Neural progenitor cell (in vitro differentiated cells): ENCODE results near the gene SLC2A5. TPM values are rescaled to one million over a fixed set of nuclear protein-coding genes. Genes with fewer than 3 reads are reported as not detected.
"Not testable (repeated sequence)": the region's sequence is repeated elsewhere in the genome, so short reads cannot be mapped to it uniquely, and the experiment has no call there.

Experiments used
- DNase-seq: peaks from one replicate; pipeline ENCODE4 v3.0.0-alpha.2; 2016; ENCODE audit warnings: low spot score
- H2AFZ ChIP-seq: fragments of 200-600 bp; sonication (generic); replicated peaks from 2 replicates; pipeline ENCODE4 v1.6.1; 2016; ENCODE audit warnings: antibody characterized with exemption
- H3F3A ChIP-seq: fragments of 200-600 bp; sonication (generic); 2 replicates; pipeline ENCODE4 v1.6.1; 2016; ENCODE audit warnings: antibody characterized with exemption, low read depth
- H3K27ac ChIP-seq: fragments of 200-600 bp; sonication (generic); 2 replicates; pipeline ENCODE4 v1.5.1; 2016; ENCODE audit warnings: mild to moderate bottlenecking
- H3K27me3 ChIP-seq: fragments of 200-600 bp; sonication (generic); 2 replicates; pipeline ENCODE4 v1.6.1; 2016; ENCODE audit warnings: mild to moderate bottlenecking, moderate library complexity
- H3K36me3 ChIP-seq: fragments of 200-600 bp; sonication (generic); 2 replicates; pipeline ENCODE4 v1.5.1; 2016
- H3K4me1 ChIP-seq: fragments of 200-600 bp; sonication (generic); 2 replicates; pipeline ENCODE4 v1.6.1; 2016; ENCODE audit warnings: mixed run types
- H3K4me2 ChIP-seq: fragments of 200-600 bp; sonication (generic); 2 replicates; pipeline ENCODE4 v1.6.1; 2016
- H3K4me3 ChIP-seq: fragments of 200-600 bp; sonication (generic); 2 replicates; pipeline ENCODE4 v1.5.1; 2016
- H3K79me2 ChIP-seq: fragments of 200-600 bp; sonication (generic); 2 replicates; pipeline ENCODE4 v1.6.1; 2016; ENCODE audit warnings: low read depth
- H3K9ac ChIP-seq: fragments of 200-600 bp; sonication (generic); 2 replicates; pipeline ENCODE4 v1.6.1; 2016
- H3K9me3 ChIP-seq: fragments of 200-600 bp; sonication (generic); 2 replicates; pipeline ENCODE4 v1.5.1; 2016; ENCODE audit warnings: low read depth
- H4K20me1 ChIP-seq: fragments of 200-600 bp; sonication (generic); 2 replicates; pipeline ENCODE4 v1.6.1; 2016; ENCODE audit warnings: low read depth
- H3K27ac Mint-ChIP-seq: 3 replicates; pipeline ENCODE4 v1.8.0; 2021; ENCODE audit warnings: mixed read lengths
- H3K27me3 Mint-ChIP-seq: 2 replicates; pipeline ENCODE4 v1.8.0; 2022; ENCODE audit warnings: low read depth, mild to moderate bottlenecking, inconsistent platforms, moderate library complexity, mixed read lengths; ENCODE audit not compliant: insufficient read depth
- H3K36me3 Mint-ChIP-seq: 3 replicates; pipeline ENCODE4 v1.8.0; 2021; ENCODE audit warnings: mixed read lengths
- H3K4me1 Mint-ChIP-seq: 3 replicates; pipeline ENCODE4 v1.8.0; 2021; ENCODE audit warnings: mixed read lengths
- H3K4me3 Mint-ChIP-seq: 3 replicates; pipeline ENCODE4 v1.8.0; 2021; ENCODE audit warnings: mild to moderate bottlenecking, moderate library complexity, mixed read lengths
- H3K9me3 Mint-ChIP-seq: 3 replicates; pipeline ENCODE4 v1.8.0; 2020; ENCODE audit warnings: mixed read lengths
- CTCF ChIP-seq: fragments of 200-600 bp; sonication (generic); IDR thresholded peaks from 2 replicates; pipeline ENCODE4 v1.5.1; 2017; ENCODE audit warnings: antibody characterized with exemption, mild to moderate bottlenecking
- EZH2 ChIP-seq: fragments of 200-600 bp; sonication (generic); IDR thresholded peaks from 2 replicates; pipeline ENCODE4 v1.6.1; 2017; ENCODE audit warnings: antibody characterized with exemption, mild to moderate bottlenecking, moderate library complexity
- EZH2phosphoT487 ChIP-seq: fragments of 200-600 bp; sonication (generic); IDR thresholded peaks from 2 replicates; pipeline ENCODE4 v1.6.1; 2017; ENCODE audit warnings: antibody characterized with exemption
- total RNA-seq: library from RNA; depleted of rRNA; stranded (reverse); fragments of >200 nt; gene quantifications from 2 replicates; pipeline ENCODE4 v1.2.3, GENCODE V29; 2015; ENCODE audit warnings: low replicate concordance

Gene SLC2A5
- total RNA-seq, 1 donor from 2014 or later, result not detected

DNA sequence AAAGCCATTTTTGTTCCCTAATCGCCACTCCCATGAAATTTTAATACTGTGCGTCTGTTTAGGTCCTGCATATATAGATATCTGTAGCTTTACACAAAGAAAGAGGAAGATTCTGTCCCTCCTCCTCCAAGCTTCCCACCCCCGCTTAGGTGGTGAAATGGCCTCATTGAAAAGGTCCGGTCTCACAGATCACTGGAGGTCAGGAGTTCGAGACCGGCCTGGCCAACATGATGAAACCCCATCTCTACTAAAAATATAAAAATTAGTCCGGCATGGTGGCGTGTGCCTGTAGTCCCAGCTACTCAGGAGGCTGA is 64.1 kb downstream of the SLC2A5 start:
- Histone ChIP-seq H3K9me3 (no peaks in the 10 kb centered on the region), H2AFZ (no peak overlapping the region), H3K27me3 (no peaks in the 10 kb centered on the region), H3F3A (peaks cover 10% of the 10 kb centered on the region), H3K4me3 (no peak overlapping the region), H3K4me2 (no peak overlapping the region), H3K79me2 (no peaks in the 10 kb centered on the region), H3K36me3 (no peaks in the 10 kb centered on the region), H3K9ac (no peak overlapping the region), H4K20me1 (no peaks in the 10 kb centered on the region), H3K27ac (no peak overlapping the region), H3K4me1 (peaks cover 5% of the 10 kb centered on the region)
- Mint-ChIP-seq H3K36me3 (no peaks in the 10 kb centered on the region), H3K27me3 (peaks cover 14% of the 10 kb centered on the region), H3K4me3 (no peak overlapping the region), H3K27ac (no peak overlapping the region), H3K9me3 (no peaks in the 10 kb centered on the region), H3K4me1 (peaks cover 26% of the 10 kb centered on the region)
- DNase-seq, result no peak
- TF ChIP-seq EZH2, result no peak
- no peak for TF ChIP-seq EZH2phosphoT487
- TF ChIP-seq CTCF, result no peak

DNA sequence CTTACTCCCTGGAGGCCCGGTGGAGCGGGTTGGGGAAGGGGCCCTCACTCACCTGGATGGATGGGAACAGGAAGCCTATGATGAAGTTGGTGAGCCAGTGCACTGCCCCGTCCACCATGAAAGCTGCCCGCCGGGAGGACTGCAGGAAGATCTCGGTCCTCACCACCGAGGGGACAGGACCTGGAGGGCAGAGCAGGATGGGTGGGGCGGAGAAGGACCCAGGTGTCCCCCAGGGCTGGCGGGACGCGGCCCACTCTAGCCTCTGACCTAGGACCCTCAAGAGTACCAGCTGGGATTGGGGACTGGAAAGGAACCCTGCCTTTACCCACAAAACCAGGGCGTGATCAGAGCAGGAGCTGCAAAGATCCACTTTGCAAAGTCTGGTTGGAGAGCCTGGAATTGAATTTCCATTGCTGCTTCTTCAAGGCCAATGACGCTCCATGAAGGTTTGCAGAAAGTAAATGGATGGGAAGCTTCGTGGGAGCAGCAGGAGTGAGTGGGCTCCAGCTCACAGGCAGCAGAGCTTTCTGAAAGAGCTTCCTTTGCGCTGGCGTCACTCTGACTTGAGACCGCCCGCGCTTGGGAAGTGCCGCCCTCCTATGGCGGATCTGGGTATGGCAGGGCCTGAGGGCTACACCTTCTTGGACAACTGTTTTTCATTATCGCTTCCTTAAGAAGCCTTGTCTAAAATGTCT is 64.6 kb downstream of the SLC2A5 start:
- no peak overlapping the region for H3K4me2 ChIP-seq
- H3K4me3 Mint-ChIP-seq, result no peak overlapping the region
- no peaks in the 10 kb centered on the region for H3K27me3 ChIP-seq
- no peak overlapping the region for H3K4me3 ChIP-seq
- peaks cover 14% of the 10 kb centered on the region for H3K27me3 Mint-ChIP-seq
- H3K79me2 ChIP-seq, result no peaks in the 10 kb centered on the region
- H4K20me1 ChIP-seq, result no peaks in the 10 kb centered on the region
- TF ChIP-seq CTCF (peak; percentile 92), EZH2 (no peak)
- no peaks in the 10 kb centered on the region for H3K36me3 Mint-ChIP-seq
- H3K27ac Mint-ChIP-seq, result peak overlapping the region; percentile 69
- H3K9me3 ChIP-seq, result no peaks in the 10 kb centered on the region
- peaks cover 10% of the 10 kb centered on the region for H3F3A ChIP-seq
- DNase-seq, result peak; percentile 88
- H3K4me1 Mint-ChIP-seq, result peaks cover 26% of the 10 kb centered on the region
- H3K27ac ChIP-seq, result no peak overlapping the region
- H2AFZ ChIP-seq, result peak overlapping the region; percentile 88
- H3K9me3 Mint-ChIP-seq, result no peaks in the 10 kb centered on the region
- no peak overlapping the region for H3K9ac ChIP-seq
- H3K4me1 ChIP-seq, result peaks cover 5% of the 10 kb centered on the region
- no peaks in the 10 kb centered on the region for H3K36me3 ChIP-seq

DNA sequence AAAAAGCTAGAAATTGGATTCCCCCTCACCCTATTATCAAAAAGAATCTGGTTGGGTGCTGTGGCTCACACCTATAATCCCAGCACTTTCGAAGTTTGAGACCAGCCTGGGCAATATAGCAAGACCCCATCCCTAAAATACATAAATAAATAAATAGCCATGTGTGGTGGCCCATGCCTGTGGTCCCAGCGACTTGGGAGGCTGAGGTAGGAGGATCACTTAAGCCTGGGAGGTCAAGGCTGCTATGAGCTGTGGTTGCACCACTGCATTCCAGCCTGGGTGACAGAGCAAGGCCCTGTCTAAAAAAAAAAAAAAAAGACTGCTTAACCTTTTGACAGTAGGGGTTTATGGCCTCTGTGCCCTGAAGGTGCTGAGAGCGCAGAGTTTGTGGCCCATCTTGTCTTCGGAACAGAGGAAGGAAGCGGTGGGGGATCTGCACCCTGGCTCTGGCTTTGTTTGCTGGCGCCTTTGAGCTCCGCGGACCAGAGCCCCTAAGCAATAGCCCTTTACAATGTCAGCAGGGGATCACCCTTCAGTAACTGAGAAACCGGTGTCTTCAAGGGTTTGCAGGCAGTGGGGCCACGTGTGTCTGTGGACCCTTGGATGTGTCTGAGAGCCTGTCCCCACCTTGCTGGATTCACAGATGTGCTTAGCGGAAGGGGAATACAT is 65.3 kb downstream of the SLC2A5 start:
- Histone ChIP-seq H3K4me3 (no peak overlapping the region), H3K27me3 (no peaks in the 10 kb centered on the region), H3K79me2 (no peaks in the 10 kb centered on the region), H3K9me3 (no peaks in the 10 kb centered on the region), H3F3A (peaks cover 10% of the 10 kb centered on the region), H2AFZ (peak overlapping the region; percentile 88), H3K9ac (no peak overlapping the region), H3K4me1 (peaks cover 5% of the 10 kb centered on the region), H3K4me2 (no peak overlapping the region), H3K27ac (no peak overlapping the region), H3K36me3 (no peaks in the 10 kb centered on the region), H4K20me1 (no peaks in the 10 kb centered on the region)
- Mint-ChIP-seq H3K27me3 (peaks cover 15% of the 10 kb centered on the region), H3K4me1 (peaks cover 26% of the 10 kb centered on the region), H3K9me3 (no peaks in the 10 kb centered on the region), H3K27ac (peak overlapping the region; percentile 69), H3K4me3 (no peak overlapping the region), H3K36me3 (no peaks in the 10 kb centered on the region)
- DNase-seq, result no peak
- TF ChIP-seq EZH2phosphoT487, result no peak

DNA sequence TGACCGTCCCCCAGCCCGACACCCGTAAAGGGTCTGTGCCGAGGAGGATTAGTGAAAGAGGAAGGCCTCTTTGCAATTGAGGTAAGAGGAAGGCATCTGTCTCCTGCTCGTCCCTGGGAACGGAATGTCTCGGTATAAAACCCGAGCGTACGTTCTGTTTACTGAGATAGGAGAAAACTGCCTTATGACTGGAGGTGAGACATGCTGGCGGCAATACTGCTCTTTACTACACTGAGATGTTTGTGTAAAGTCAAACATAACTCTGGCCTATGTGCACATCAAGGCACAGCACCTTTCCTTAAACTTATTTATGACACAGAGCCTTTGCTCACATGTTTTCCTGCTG is 67.2 kb downstream of the SLC2A5 start:
- H2AFZ ChIP-seq, H3K4me1 ChIP-seq, H3K9me3 ChIP-seq, H3K9ac ChIP-seq, H3K27me3 ChIP-seq, H3K27ac ChIP-seq, H3K4me3 ChIP-seq, H3K4me3 Mint-ChIP-seq, H3K79me2 ChIP-seq, H3F3A ChIP-seq, H3K36me3 ChIP-seq, H3K9me3 Mint-ChIP-seq, H3K4me2 ChIP-seq, H3K36me3 Mint-ChIP-seq, H4K20me1 ChIP-seq, DNase-seq: not testable (repeated sequence)
- H3K4me1 Mint-ChIP-seq, result peaks cover 26% of the 10 kb centered on the region
- peaks cover 11% of the 10 kb centered on the region for H3K27me3 Mint-ChIP-seq
- peak overlapping the region; percentile 30 for H3K27ac Mint-ChIP-seq

DNA sequence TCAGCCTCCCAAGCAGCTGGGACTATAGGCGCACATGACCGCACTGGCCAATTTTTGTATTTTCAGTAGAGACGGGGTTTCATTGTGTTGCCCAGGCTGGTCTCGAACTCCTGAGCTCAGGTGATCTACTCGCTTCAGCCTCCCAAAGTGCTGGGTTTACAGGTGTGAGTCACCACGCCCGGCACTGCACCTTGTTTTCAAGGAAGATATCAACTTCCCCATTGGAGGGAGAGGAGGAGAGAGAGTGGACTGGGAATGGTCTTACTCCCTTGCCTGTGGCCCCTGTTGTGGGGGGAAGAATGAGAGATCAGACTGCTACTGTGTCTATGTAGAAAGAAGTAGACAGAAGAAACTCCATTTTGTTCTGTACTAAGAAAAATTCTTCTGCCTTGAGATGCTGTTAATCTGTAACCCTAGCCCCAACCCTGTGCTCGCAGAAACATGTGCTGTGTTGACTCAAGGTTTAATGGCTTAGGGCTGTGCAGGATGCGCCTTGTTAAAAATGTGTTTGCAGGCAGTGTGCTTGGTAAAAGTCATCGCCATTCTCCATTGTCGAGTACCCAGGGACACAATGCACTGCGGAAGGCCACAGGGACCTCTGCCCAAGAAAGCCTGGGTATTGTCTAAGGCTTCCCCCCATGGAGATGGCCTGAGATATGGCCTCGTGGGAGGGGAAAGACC is 67.8 kb downstream of the SLC2A5 start:
- not testable (repeated sequence) for H3K27me3 ChIP-seq, H3K9ac ChIP-seq, H3K79me2 ChIP-seq, H3F3A ChIP-seq, H4K20me1 ChIP-seq, H3K4me3 Mint-ChIP-seq, H3K36me3 Mint-ChIP-seq, H3K27ac Mint-ChIP-seq, H3K4me2 ChIP-seq, H3K36me3 ChIP-seq, H3K4me1 ChIP-seq, H3K27ac ChIP-seq, H3K4me3 ChIP-seq, H2AFZ ChIP-seq, DNase-seq, H3K9me3 ChIP-seq, H3K27me3 Mint-ChIP-seq, H3K9me3 Mint-ChIP-seq
- H3K4me1 Mint-ChIP-seq, result peaks cover 26% of the 10 kb centered on the region

DNA sequence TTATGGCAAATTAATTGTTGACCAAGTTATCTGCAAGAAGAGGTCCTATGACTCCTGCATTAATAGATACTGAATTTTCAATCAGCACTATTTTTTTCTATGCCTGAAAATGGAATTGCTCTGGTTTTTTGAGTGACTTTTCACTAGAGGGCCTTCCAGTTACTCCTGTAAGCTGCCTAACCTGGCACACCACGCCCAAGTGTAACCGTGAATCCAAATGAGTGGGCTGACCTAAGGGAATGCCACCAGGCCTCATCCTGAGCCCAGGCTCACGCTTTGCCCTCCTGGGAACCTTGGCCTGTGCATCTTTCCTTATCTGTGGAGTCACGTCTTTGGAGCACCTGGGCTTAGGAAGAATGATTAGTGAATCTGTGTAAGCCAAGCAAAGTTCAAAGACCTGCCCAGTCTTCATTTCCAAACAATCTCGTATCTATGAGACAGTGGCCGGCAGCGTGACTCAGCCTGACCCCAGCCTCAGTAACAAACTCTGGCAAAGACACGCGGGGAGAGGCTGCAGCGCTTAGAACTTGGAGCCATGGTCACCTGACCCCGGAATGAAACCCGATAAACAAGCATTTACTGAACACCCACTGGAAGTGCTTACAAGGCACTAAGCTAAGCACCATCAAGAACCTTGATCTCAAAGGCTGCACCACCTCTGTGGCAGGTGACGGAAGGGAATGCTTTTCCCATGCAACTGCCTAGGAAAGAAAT is 75.3 kb downstream of the SLC2A5 start:
- not testable (repeated sequence) for H3K9me3 ChIP-seq, H3K4me3 ChIP-seq, H3K9ac ChIP-seq, H3K9me3 Mint-ChIP-seq, H3F3A ChIP-seq, H4K20me1 ChIP-seq, H3K27me3 ChIP-seq, DNase-seq, H3K4me1 Mint-ChIP-seq, H3K36me3 Mint-ChIP-seq, H2AFZ ChIP-seq, H3K4me2 ChIP-seq, H3K4me3 Mint-ChIP-seq, H3K79me2 ChIP-seq, H3K27ac ChIP-seq, H3K36me3 ChIP-seq, H3K27me3 Mint-ChIP-seq, H3K4me1 ChIP-seq, H3K27ac Mint-ChIP-seq
